Astrocyte (in vitro differentiated cells and primary cell): ENCODE results near the gene ROR2. TPM values are rescaled to one million over a fixed set of nuclear protein-coding genes. Genes with fewer than 3 reads are reported as not detected.

Experiments used
- DNase-seq: peaks from one replicate; pipeline ENCODE4 v3.0.0-alpha.2; 2010; ENCODE audit warnings: low read depth
- FAIRE-seq: peaks from 2 replicates; lab custom pipeline; 2011; peaks lifted over from hg19 to GRCh38; lab: Jason Lieb, UNC
- H2AFZ ChIP-seq: 2 replicates; pipeline ENCODE4 v1.6.0; 2012; ENCODE audit warnings: low read depth, low read length, inconsistent platforms
- H3K27ac ChIP-seq: 2 replicates; pipeline ENCODE4 v1.5.1; 2011; ENCODE audit warnings: low read depth, low read length, inconsistent platforms
- H3K27me3 ChIP-seq: 2 replicates; pipeline ENCODE4 v1.6.0; 2011; ENCODE audit warnings: low read length, inconsistent platforms; ENCODE audit not compliant: insufficient read depth
- H3K36me3 ChIP-seq: 2 replicates; pipeline ENCODE4 v1.5.1; 2011; ENCODE audit warnings: low read length, inconsistent platforms; ENCODE audit not compliant: insufficient read depth
- H3K4me1 ChIP-seq: 2 replicates; pipeline ENCODE4 v1.5.1; 2011; ENCODE audit warnings: low read length, inconsistent platforms; ENCODE audit not compliant: insufficient read depth
- H3K4me2 ChIP-seq: 2 replicates; pipeline ENCODE4 v1.6.0; 2012; ENCODE audit warnings: low read length, inconsistent platforms
- H3K4me3 ChIP-seq: 2 replicates; pipeline ENCODE4 v1.5.1; 2011; ENCODE audit warnings: low read depth, mild to moderate bottlenecking, low read length, inconsistent platforms; ENCODE audit not compliant: insufficient read depth
- H3K79me2 ChIP-seq: 2 replicates; pipeline ENCODE4 v1.6.0; 2012; ENCODE audit warnings: mild to moderate bottlenecking, low read length, inconsistent platforms; ENCODE audit not compliant: insufficient read depth
- H3K9ac ChIP-seq: 2 replicates; pipeline ENCODE4 v1.6.0; 2012; ENCODE audit warnings: mild to moderate bottlenecking, low read length, inconsistent platforms
- H3K9me3 ChIP-seq: 2 replicates; pipeline ENCODE4 v1.5.1; 2012; ENCODE audit warnings: low read depth, mild to moderate bottlenecking, low read length, inconsistent platforms; ENCODE audit not compliant: insufficient read depth
- H4K20me1 ChIP-seq: 2 replicates; pipeline ENCODE4 v1.6.0; 2012; ENCODE audit warnings: low read length, inconsistent platforms; ENCODE audit not compliant: insufficient read depth
- H3K27ac Mint-ChIP-seq: one replicate; pipeline ENCODE4 v1.8.0; 2021; ENCODE audit warnings: mild to moderate bottlenecking, mixed read lengths; ENCODE audit not compliant: unreplicated experiment
- H3K27me3 Mint-ChIP-seq: one replicate; pipeline ENCODE4 v1.8.0; 2021; ENCODE audit warnings: low read depth, mixed read lengths; ENCODE audit not compliant: unreplicated experiment
- H3K36me3 Mint-ChIP-seq: one replicate; pipeline ENCODE4 v1.8.0; 2021; ENCODE audit warnings: low read depth, mixed read lengths; ENCODE audit not compliant: unreplicated experiment
- H3K4me1 Mint-ChIP-seq: one replicate; pipeline ENCODE4 v1.8.0; 2021; ENCODE audit warnings: low read depth, mixed read lengths; ENCODE audit not compliant: unreplicated experiment
- H3K4me3 Mint-ChIP-seq: one replicate; pipeline ENCODE4 v1.8.0; 2021; ENCODE audit warnings: mild to moderate bottlenecking, moderate library complexity, mixed read lengths; ENCODE audit not compliant: unreplicated experiment
- H3K9me3 Mint-ChIP-seq: one replicate; pipeline ENCODE4 v1.8.0; 2021; ENCODE audit warnings: mild to moderate bottlenecking, mixed read lengths; ENCODE audit not compliant: unreplicated experiment
- CTCF ChIP-seq: IDR thresholded peaks from 2 replicates; pipeline ENCODE4 v1.5.1; 2011; ENCODE audit warnings: low read depth, mild to moderate bottlenecking, inconsistent platforms, low read length, moderate library complexity; ENCODE audit not compliant: insufficient read depth
- EZH2 ChIP-seq: IDR thresholded peaks from 2 replicates; pipeline ENCODE4 v1.6.1; 2012; ENCODE audit warnings: mild to moderate bottlenecking, low read length, inconsistent platforms; ENCODE audit not compliant: insufficient read depth
- total RNA-seq: library from RNA; stranded (reverse); gene quantifications from 2 replicates; pipeline ENCODE4 v1.2.1, GENCODE V29; 2021

The ROR2 gene
- total RNA-seq, 1 donor from 2014 or later = 4.9 TPM

- Histone ChIP-seq H3K9me3 (no peaks in the 10 kb centered on the region), H3K4me1 (peaks cover 8% of the 10 kb centered on the region), H3K27me3 (peaks cover 22% of the 10 kb centered on the region), H3K4me3 (no peak overlapping the region), H3K4me2 (no peak overlapping the region), H3K36me3 (no peaks in the 10 kb centered on the region), H4K20me1 (no peaks in the 10 kb centered on the region), H2AFZ (no peak overlapping the region), H3K27ac (no peak overlapping the region), H3K9ac (no peak overlapping the region), H3K79me2 (no peaks in the 10 kb centered on the region)
- Mint-ChIP-seq H3K27me3 (peaks cover 10% of the 10 kb centered on the region), H3K27ac (no peak overlapping the region), H3K36me3 (peaks cover 2% of the 10 kb centered on the region), H3K9me3 (peaks cover 2% of the 10 kb centered on the region), H3K4me3 (no peak overlapping the region), H3K4me1 (peaks cover 16% of the 10 kb centered on the region)
- TF ChIP-seq CTCF (no peak), EZH2 (no peak)
- FAIRE-seq (no peak), DNase-seq (no peak)
Measured at GRCh38 chr9:91766315-91767069, 183.5 kb downstream of the ROR2 start.

GRCh38 chr9:91765296-91765695 is 184.7 kb downstream of the ROR2 start:
- TF ChIP-seq CTCF = no peak
- H3K4me3 Mint-ChIP-seq = no peak overlapping the region
- no peak for FAIRE-seq

GRCh38 chr9:91764661-91765060 is 185.4 kb downstream of the ROR2 start:
- Histone ChIP-seq H3K4me3 (no peak overlapping the region), H2AFZ (no peak overlapping the region), H3K79me2 (no peaks in the 10 kb centered on the region), H3K27ac (no peak overlapping the region), H3K27me3 (peaks cover 22% of the 10 kb centered on the region), H3K4me1 (no peaks in the 10 kb centered on the region), H3K9me3 (no peaks in the 10 kb centered on the region), H4K20me1 (no peaks in the 10 kb centered on the region), H3K9ac (no peak overlapping the region), H3K36me3 (no peaks in the 10 kb centered on the region), H3K4me2 (no peak overlapping the region)
- H3K36me3 Mint-ChIP-seq = peaks cover 2% of the 10 kb centered on the region
- H3K9me3 Mint-ChIP-seq = peaks cover 2% of the 10 kb centered on the region
- no peak overlapping the region for H3K4me3 Mint-ChIP-seq
- peaks cover 10% of the 10 kb centered on the region for H3K27me3 Mint-ChIP-seq
- TF ChIP-seq CTCF = no peak
- TF ChIP-seq EZH2 = no peak
- H3K4me1 Mint-ChIP-seq = no peaks in the 10 kb centered on the region
- H3K27ac Mint-ChIP-seq = no peak overlapping the region
- DNase-seq (no peak), FAIRE-seq (no peak)

More at GRCh38 chr9:91765296-91765695, 184.7 kb downstream of the ROR2 start:
- Mint-ChIP-seq H3K27me3 (peaks cover 10% of the 10 kb centered on the region), H3K9me3 (peaks cover 2% of the 10 kb centered on the region), H3K27ac (no peak overlapping the region), H3K4me1 (peaks cover 4% of the 10 kb centered on the region), H3K36me3 (peaks cover 2% of the 10 kb centered on the region)
- Histone ChIP-seq H4K20me1 (no peaks in the 10 kb centered on the region), H3K4me1 (no peaks in the 10 kb centered on the region), H3K79me2 (no peaks in the 10 kb centered on the region), H3K9me3 (no peaks in the 10 kb centered on the region), H3K4me3 (no peak overlapping the region), H3K9ac (no peak overlapping the region), H2AFZ (no peak overlapping the region), H3K36me3 (no peaks in the 10 kb centered on the region), H3K27ac (no peak overlapping the region), H3K4me2 (no peak overlapping the region), H3K27me3 (peaks cover 22% of the 10 kb centered on the region)
- no peak for DNase-seq
